K562 (cell line): ENCODE measurements around the gene RELL2. TPM values are rescaled to one million over a fixed set of nuclear protein-coding genes. Genes with fewer than 3 reads are reported as not detected.

ENCODE experiments used
- HDAC2 ChIP-seq: fragments of 450-650 bp; IDR thresholded peaks from 2 replicates; pipeline ENCODE4 v1.6.1; 2016; ENCODE audit warnings: mild to moderate bottlenecking
- HDGF ChIP-seq: fragments of 450-650 bp; IDR thresholded peaks from 2 replicates; pipeline ENCODE4 v1.6.1; 2016
- MGA ChIP-seq: fragments of 450-650 bp; IDR thresholded peaks from 2 replicates; pipeline ENCODE4 v1.6.1; 2016; ENCODE audit warnings: mild to moderate bottlenecking, moderate library complexity
- MLX ChIP-seq, 2 experiments: fragments of 450-650 bp in 1 of 2; sonication (generic) in 1 of 2; formaldehyde crosslinking; conservative IDR thresholded peaks; 2 replicates each; pipeline versions ENCODE4 v1.4.0 to v1.8.1; 2020 to 2022; ENCODE audit warnings: mild to moderate bottlenecking in 1 of 2, missing genetic modification reagents in 1 of 2
- NCOR1 ChIP-seq: fragments of 450-650 bp; IDR thresholded peaks from 2 replicates; pipeline ENCODE4 v1.6.1; 2016; ENCODE audit warnings: mild to moderate bottlenecking, moderate library complexity
- POLR3A ChIP-seq: IDR thresholded peaks from 2 replicates; pipeline ENCODE4 v1.6.1; 2011; ENCODE audit warnings: borderline replicate concordance, mild to moderate bottlenecking, moderate library complexity; ENCODE audit not compliant: insufficient read length, insufficient read depth; ENCODE audit errors: extremely low read depth
- RBBP5 ChIP-seq: fragments of 200-600 bp; sonication (generic); IDR thresholded peaks from 2 replicates; pipeline ENCODE4 v1.6.1; 2012; ENCODE audit warnings: borderline replicate concordance, mild to moderate bottlenecking, low read length, control low read depth, inconsistent platforms; ENCODE audit not compliant: insufficient read depth, poor library complexity, severe bottlenecking
- SMAD4 ChIP-seq: fragments of 250-450 bp; sonication (Bioruptor Pico); conservative IDR thresholded peaks from 2 replicates; pipeline ENCODE4 v1.8.0; 2021; ENCODE audit warnings: inconsistent platforms, mild to moderate bottlenecking, moderate library complexity
- SP1 ChIP-seq: sonication (generic); formaldehyde crosslinking; IDR thresholded peaks from 2 replicates; pipeline ENCODE4 v1.8.1; 2022; ENCODE audit warnings: mild to moderate bottlenecking, missing genetic modification reagents
- U2AF2 ChIP-seq: fragments of 200-400 bp; formaldehyde crosslinking; optimal IDR thresholded peaks from 2 replicates; pipeline ENCODE3; 2017; ENCODE audit warnings: low read depth, mild to moderate bottlenecking, low read length
- ZNF408 ChIP-seq: fragments of 250-450 bp; sonication (Bioruptor Pico); IDR thresholded peaks from 2 replicates; pipeline ENCODE4 v1.4.0; 2020; ENCODE audit warnings: low read depth, mild to moderate bottlenecking, moderate library complexity
- ZNF740 ChIP-seq, 3 experiments: fragments of 200-800 bp in 1 of 3; sonication (Bioruptor generic) in 1 of 3; sonication (generic) in 1 of 3; formaldehyde crosslinking in 1 of 3; IDR thresholded peaks; 2 replicates each; pipeline versions ENCODE4 v1.6.1 to v1.8.0; 2016 to 2022; ENCODE audit warnings: mild to moderate bottlenecking in 2 of 3, missing compliant biosample characterization in 2 of 3, missing genetic modification characterization in 2 of 3, missing genetic modification reagents in 1 of 3
- polyA plus RNA-seq, 8 experiments: library from polyadenylated mRNA; depleted of rRNA in 4 of 8; stranded (reverse) in 5 of 8; unstranded in 3 of 8; fragments of >200 nt; fragmentation: Nextera tagmentation in 2 of 8; fragmentation: Illumina TruSeq in 1 of 8; extraction: Ambion mirVana in 2 of 8; extraction: Trizol in 1 of 8; gene quantifications; 2 replicates each; pipeline versions ENCODE4 v1.2.1 to v1.2.3, GENCODE V29; 2011 to 2014; ENCODE audit warnings: inconsistent platforms in 1 of 8, missing spikeins in 1 of 8
- total RNA-seq, 7 experiments: library from RNA; depleted of rRNA in 6 of 7; stranded (reverse); fragments of >200 nt in 6 of 7; fragmentation: Illumina TruSeq in 2 of 7; extraction: Trizol in 2 of 7; gene quantifications; 2 replicates each; pipeline versions ENCODE4 v1.2.1 to v1.2.3, GENCODE V29; 2011 to 2021; ENCODE audit warnings: low replicate concordance in 1 of 7

RELL2 gene
- total and polyA plus RNA-seq, 9 of the 15 experiments (the other 6 are each of a cell fraction or from before 2014, with no cell fraction given) = 0.06 to 36.0 (median 14.3) TPM

DNA sequence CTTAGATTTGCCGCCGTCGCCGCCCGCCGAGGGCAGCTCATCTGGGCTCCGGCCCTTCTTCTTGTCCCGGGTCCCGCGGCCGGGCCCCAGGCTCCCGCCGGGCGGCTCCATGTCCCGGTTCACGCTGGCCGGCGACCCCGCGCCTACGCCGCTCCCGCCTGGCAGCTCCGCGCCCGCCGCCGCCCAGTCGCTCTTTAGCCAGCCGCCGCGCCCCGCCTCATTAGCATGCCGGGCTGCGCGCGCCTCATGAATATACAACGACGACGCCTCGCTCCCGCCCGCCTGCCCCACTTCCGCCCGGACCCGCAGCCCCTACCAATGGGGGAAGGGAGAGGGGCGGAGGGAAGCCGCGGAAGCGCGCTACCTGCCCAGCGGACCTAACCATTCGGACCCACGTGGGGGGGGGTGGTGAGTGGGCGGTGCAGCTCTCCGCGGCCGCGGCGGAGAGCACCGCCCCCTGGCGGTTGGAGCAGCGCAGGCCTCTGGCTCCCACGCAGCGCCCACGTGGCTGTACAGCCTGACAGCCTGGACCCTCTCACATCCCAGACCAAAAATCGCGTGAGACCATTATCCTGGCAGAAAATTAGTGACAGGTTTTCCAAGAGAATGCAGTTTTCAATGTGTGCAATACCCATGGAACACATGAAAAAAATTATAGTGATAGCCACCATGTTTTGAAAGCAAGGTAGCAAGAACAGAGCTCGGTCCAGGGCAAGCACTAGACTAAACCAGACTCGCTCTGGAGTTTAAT is 17.8 kb upstream of the RELL2 start, which contains the start of gene DIAPH1 (continued):
- TF ChIP-seq RBBP5 (peak; percentile 64), U2AF2 (no peak), HDGF (no peak), SMAD4 (CRISPR knock-in tag) (peak; percentile 58; the same call in 1 of the 2 replicates), SP1 (CRISPR knock-in tag) (peak; percentile 99), NCOR1 (peak; percentile 48; the same call in 1 of the 2 replicates), MGA (peak; percentile 73), POLR3A (no peak), MLX (CRISPR knock-in tag; conservative IDR thresholded peaks at IDR 0.05) (peak; percentile 96 to 97), ZNF740 (CRISPR knock-in tag; IDR thresholded peaks at IDR 0.05) (peak; percentile 98), ZNF740 (tag; IDR thresholded peaks at IDR 0.05) (peak in 1 of 2 experiments; percentile 96; a peak in 2 of 4 replicates), HDAC2 (0 out of 2 replicates have a peak, but pooled peaks have one; percentile 55), ZNF408 (CRISPR knock-in tag) (no peak)
